Stimulated activated memory B cell treated with anti-CD40 and anti-IgM and Interleukin-4, amounts not matched to agents 10 μg/mL and 1 μg/mL and 100 μg/mL, for 72 hours (primary cell): ENCODE measurements around the gene PM20D1.

ENCODE experiments used
- ATAC-seq: fragments of 150-1000 bp; cut with Tn5 transposase; 2 replicates; pipeline ENCODE4 v1.10.0; 2021
- H3K27ac Mint-ChIP-seq: one replicate; pipeline ENCODE4 v1.8.0; 2022; ENCODE audit warnings: mild to moderate bottlenecking, mixed read lengths
- H3K27me3 Mint-ChIP-seq: one replicate; pipeline ENCODE4 v1.8.0; 2022; ENCODE audit warnings: mixed read lengths
- H3K36me3 Mint-ChIP-seq: one replicate; pipeline ENCODE4 v1.8.0; 2022; ENCODE audit warnings: mixed read lengths
- H3K4me1 Mint-ChIP-seq: one replicate; pipeline ENCODE4 v1.8.0; 2022; ENCODE audit warnings: mixed read lengths
- H3K4me3 Mint-ChIP-seq: one replicate; pipeline ENCODE4 v1.8.0; 2022; ENCODE audit warnings: mild to moderate bottlenecking, moderate library complexity, mixed read lengths
- H3K9me3 Mint-ChIP-seq: one replicate; pipeline ENCODE4 v1.8.0; 2022; ENCODE audit warnings: mixed read lengths

The PM20D1 gene

GRCh38 chr1:205802060-205802459 is 47.9 kb downstream of the PM20D1 start:
- Mint-ChIP-seq H3K4me3 (no peak overlapping the region), H3K27ac (no peak overlapping the region), H3K9me3 (no peaks in the 10 kb centered on the region), H3K4me1 (peaks cover 34% of the 10 kb centered on the region), H3K36me3 (peaks cover 64% of the 10 kb centered on the region), H3K27me3 (no peaks in the 10 kb centered on the region)
- no peak for ATAC-seq

DNA sequence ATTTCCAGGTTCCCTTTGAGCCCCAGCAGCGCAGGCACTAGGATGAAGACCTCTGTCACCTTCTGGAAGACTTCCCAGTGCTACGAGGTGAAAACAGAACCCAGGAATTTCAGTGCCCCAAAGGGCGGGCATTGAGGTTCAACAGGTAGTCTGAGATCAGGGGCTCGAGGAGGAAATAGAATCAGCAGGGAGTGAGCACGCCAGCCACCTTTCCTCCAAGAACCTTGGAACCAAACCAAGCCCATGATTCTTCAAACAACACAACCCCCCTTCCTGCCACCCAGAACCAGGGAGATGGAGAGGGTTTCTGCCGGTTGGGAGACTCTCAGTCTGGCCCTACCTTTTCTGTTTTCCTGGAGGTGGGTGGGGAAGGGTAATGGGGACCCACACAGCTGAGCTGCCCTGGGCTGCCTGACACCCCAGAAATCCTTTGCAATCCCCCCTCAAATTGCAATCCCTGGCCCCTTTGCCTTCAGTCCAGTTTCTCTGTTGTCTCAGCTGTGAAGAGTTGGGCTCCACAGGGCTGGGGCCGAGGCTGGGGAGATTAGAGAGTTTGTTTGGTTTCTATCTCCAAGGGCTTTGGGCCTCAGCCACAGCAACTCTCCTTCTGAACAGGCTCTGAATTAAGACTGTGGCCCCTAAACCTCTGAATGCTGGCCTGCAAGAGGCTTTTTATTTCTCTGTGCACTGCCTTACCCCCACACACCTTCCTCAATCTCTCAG is 48.8 kb downstream of the PM20D1 start:
- Mint-ChIP-seq H3K27me3 (no peaks in the 10 kb centered on the region), H3K36me3 (peaks cover 64% of the 10 kb centered on the region), H3K4me3 (no peak overlapping the region), H3K27ac (no peak overlapping the region), H3K4me1 (peaks cover 26% of the 10 kb centered on the region), H3K9me3 (no peaks in the 10 kb centered on the region)
- no peak for ATAC-seq

- Mint-ChIP-seq H3K9me3 (no peaks in the 10 kb centered on the region), H3K4me1 (peaks cover 24% of the 10 kb centered on the region), H3K4me3 (no peak overlapping the region), H3K27ac (no peak overlapping the region), H3K27me3 (no peaks in the 10 kb centered on the region), H3K36me3 (peaks cover 64% of the 10 kb centered on the region)
- ATAC-seq: no peak
Observed at GRCh38 chr1:205800427-205800826, 49.5 kb downstream of the PM20D1 start.

- peak overlapping the region; percentile 38 for H3K27ac Mint-ChIP-seq
- H3K4me1 Mint-ChIP-seq: peaks cover 25% of the 10 kb centered on the region
- peaks cover 73% of the 10 kb centered on the region for H3K36me3 Mint-ChIP-seq
- no peak overlapping the region for H3K4me3 Mint-ChIP-seq
- H3K9me3 Mint-ChIP-seq: no peaks in the 10 kb centered on the region
- no peaks in the 10 kb centered on the region for H3K27me3 Mint-ChIP-seq
- no peak for ATAC-seq
Observed at GRCh38 chr1:205798577-205798976, 51.4 kb downstream of the PM20D1 start.

DNA sequence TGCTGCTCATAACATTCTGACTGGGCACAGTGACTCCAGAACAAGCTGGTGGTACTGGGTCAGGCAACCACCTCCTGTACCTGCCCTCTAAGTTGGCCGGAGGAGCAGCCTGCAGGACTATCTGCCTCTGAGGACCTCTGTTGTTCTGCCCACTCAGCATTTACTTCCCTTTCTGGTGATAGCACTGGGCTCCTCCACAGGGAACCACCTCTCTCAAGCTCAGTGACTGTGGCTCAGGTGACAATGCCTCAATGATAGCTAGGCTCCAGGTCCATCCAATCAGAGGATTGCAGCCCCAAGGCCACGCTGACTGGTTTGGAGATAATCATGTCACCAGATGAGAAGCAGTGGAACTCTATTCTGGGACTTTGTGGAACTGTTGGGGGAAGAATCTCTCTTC is 52.8 kb downstream of the PM20D1 start:
- no peaks in the 10 kb centered on the region for H3K9me3 Mint-ChIP-seq
- no peak overlapping the region for H3K4me3 Mint-ChIP-seq
- no peaks in the 10 kb centered on the region for H3K27me3 Mint-ChIP-seq
- peak overlapping the region; percentile 89 for H3K27ac Mint-ChIP-seq
- peaks cover 83% of the 10 kb centered on the region for H3K36me3 Mint-ChIP-seq
- H3K4me1 Mint-ChIP-seq: peaks cover 38% of the 10 kb centered on the region
- ATAC-seq: no peak

DNA sequence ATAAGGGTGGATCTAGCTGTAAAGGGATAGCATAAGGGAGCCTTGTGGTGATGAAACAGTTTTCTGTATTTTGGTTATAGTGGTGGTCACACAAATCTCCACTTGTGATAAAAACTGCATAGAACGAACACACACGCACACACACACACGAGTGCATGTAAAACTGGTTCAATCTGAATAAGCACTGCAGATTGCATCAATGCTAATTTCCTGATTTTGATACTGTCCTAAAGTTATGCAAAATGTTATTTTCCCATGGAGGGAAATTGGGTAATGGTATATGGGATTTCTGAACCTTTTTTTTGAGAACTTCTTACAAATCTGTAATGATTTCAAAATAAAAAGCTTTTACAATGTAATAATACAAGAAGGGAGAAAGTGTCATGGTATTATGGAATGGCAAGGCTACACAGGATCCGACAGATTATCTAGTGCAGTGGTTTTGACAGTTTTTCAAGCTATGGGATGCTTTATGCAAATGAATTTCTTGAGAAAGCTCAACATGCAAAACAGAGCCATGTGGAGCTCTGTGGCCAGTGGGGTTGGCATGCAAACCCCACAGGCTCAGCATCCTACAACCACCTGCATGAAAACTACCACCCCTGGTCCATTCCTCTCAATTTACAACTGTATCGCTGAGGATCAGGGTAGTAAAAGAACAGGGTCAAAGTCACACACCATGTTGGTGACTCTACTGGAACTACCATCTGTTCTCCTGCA is 55.8 kb downstream of the PM20D1 start:
- Mint-ChIP-seq H3K9me3 (no peaks in the 10 kb centered on the region), H3K27ac (peak overlapping the region; percentile 89), H3K4me1 (peaks cover 46% of the 10 kb centered on the region), H3K4me3 (peak overlapping the region; percentile 10), H3K27me3 (no peaks in the 10 kb centered on the region), H3K36me3 (peaks cover 92% of the 10 kb centered on the region)
- peak; percentile 84 for ATAC-seq

DNA sequence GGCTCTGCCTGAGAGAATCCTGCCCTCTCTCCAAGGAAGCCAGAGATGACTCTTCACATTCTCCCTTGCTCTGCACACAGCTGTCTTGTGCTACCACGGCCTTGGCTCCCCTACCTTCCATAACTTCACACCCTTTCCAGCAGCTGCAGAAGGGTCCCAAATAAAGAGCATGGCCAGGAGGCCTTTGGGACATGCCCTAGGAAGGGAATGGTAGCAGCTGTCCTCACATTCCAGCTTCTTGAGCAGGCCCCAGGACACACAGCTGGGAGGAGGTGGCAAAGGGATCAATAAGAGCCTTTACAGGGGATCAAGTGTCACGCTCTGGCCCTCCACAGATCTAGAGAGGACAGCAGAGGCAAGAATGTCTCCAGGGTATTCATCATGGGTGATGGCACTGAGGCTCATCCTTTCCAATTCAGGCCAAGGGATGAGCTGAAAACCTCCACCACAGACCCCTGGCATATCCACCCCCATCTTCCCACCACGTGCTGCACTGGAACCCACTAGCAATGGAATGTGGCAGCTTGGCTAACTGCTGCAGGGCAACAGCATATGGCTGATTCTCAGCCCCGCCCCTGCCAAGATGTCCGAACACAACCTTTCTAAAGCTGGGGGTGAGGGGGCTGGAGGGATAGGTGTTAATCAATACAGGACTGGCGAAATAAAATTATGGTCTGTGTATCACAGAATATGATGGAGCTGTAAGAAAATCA is 56.8 kb downstream of the PM20D1 start:
- Mint-ChIP-seq H3K27me3 (no peaks in the 10 kb centered on the region), H3K36me3 (peaks cover 83% of the 10 kb centered on the region), H3K27ac (peak overlapping the region; percentile 89), H3K4me3 (peak overlapping the region; percentile 11), H3K4me1 (peaks cover 46% of the 10 kb centered on the region), H3K9me3 (no peaks in the 10 kb centered on the region)
- peak; percentile 25 for ATAC-seq

GRCh38 chr1:205792481-205792881 is 57.5 kb downstream of the PM20D1 start:
- peaks cover 76% of the 10 kb centered on the region for H3K36me3 Mint-ChIP-seq
- H3K27me3 Mint-ChIP-seq: no peaks in the 10 kb centered on the region
- peaks cover 46% of the 10 kb centered on the region for H3K4me1 Mint-ChIP-seq
- H3K9me3 Mint-ChIP-seq: no peaks in the 10 kb centered on the region
- H3K4me3 Mint-ChIP-seq: no peak overlapping the region
- peak overlapping the region; percentile 89 for H3K27ac Mint-ChIP-seq
- peak; percentile 86 for ATAC-seq

- no peaks in the 10 kb centered on the region for H3K27me3 Mint-ChIP-seq
- no peak overlapping the region for H3K4me3 Mint-ChIP-seq
- H3K36me3 Mint-ChIP-seq: peaks cover 68% of the 10 kb centered on the region
- peaks cover 46% of the 10 kb centered on the region for H3K4me1 Mint-ChIP-seq
- H3K27ac Mint-ChIP-seq: peak overlapping the region; percentile 89
- H3K9me3 Mint-ChIP-seq: no peaks in the 10 kb centered on the region
- ATAC-seq: peak; percentile 71
Observed at GRCh38 chr1:205791568-205792180, 58.3 kb downstream of the PM20D1 start.

GRCh38 chr1:205787287-205787916 is 62.5 kb downstream of the PM20D1 start:
- Mint-ChIP-seq H3K36me3 (peaks cover 30% of the 10 kb centered on the region), H3K4me3 (no peak overlapping the region), H3K4me1 (peaks cover 11% of the 10 kb centered on the region), H3K27me3 (no peaks in the 10 kb centered on the region), H3K9me3 (no peaks in the 10 kb centered on the region), H3K27ac (no peak overlapping the region)
- ATAC-seq: no peak

GRCh38 chr1:205786601-205787000 is 63.3 kb downstream of the PM20D1 start:
- no peak overlapping the region for H3K4me3 Mint-ChIP-seq
- no peaks in the 10 kb centered on the region for H3K27me3 Mint-ChIP-seq
- H3K4me1 Mint-ChIP-seq: peaks cover 3% of the 10 kb centered on the region
- no peak for ATAC-seq
- no peaks in the 10 kb centered on the region for H3K9me3 Mint-ChIP-seq
- H3K36me3 Mint-ChIP-seq: peaks cover 22% of the 10 kb centered on the region
- H3K27ac Mint-ChIP-seq: no peak overlapping the region

DNA sequence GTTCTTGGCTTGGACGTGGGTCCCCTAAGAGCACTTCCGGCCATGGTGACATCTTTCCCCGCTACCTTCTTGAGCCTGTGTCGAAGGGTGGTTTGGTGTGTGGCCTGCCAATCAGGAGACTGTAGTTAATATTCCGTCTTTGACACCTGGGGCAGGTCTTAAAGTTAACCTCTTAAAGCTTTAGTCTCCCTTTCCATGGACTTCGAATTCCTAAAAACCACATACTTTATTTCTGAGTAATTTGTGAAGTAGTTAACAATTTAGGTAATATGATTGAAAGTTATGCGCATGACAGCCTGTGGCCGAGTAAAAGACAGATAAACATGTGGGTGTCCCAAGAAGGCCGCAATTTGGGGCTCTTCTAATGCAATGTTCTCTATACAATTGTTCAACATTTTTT is 64.5 kb downstream of the PM20D1 start:
- no peak overlapping the region for H3K4me3 Mint-ChIP-seq
- no peaks in the 10 kb centered on the region for H3K9me3 Mint-ChIP-seq
- H3K27ac Mint-ChIP-seq: no peak overlapping the region
- H3K36me3 Mint-ChIP-seq: peaks cover 14% of the 10 kb centered on the region
- H3K4me1 Mint-ChIP-seq: no peaks in the 10 kb centered on the region
- H3K27me3 Mint-ChIP-seq: no peaks in the 10 kb centered on the region
- no peak for ATAC-seq

DNA sequence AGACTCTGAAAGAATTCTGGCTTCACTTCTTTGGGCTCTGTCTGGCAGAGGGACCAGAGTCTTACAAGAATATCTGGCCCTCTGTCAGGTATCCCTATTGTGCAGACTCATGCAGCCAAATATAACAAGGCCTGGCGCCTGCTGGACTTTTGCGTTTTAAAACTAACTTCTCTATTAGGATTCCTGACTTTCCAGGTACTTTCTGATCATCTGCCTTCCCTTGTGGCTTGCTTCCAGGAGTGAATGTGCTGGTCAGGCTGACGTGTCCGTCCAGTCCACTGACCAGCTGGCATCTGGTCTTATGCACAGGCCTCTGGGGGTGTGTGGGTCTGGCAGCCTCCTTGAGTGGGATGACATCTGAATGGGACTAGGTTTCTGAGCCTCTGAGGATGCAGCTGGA is 66.0 kb downstream of the PM20D1 start:
- Mint-ChIP-seq H3K27ac (no peak overlapping the region), H3K4me3 (no peak overlapping the region), H3K4me1 (peaks cover 2% of the 10 kb centered on the region), H3K27me3 (no peaks in the 10 kb centered on the region), H3K9me3 (no peaks in the 10 kb centered on the region), H3K36me3 (no peaks in the 10 kb centered on the region)
- ATAC-seq: no peak

- no peak for ATAC-seq
- Mint-ChIP-seq H3K27ac (peak overlapping the region; percentile 14), H3K4me1 (peaks cover 7% of the 10 kb centered on the region), H3K27me3 (no peaks in the 10 kb centered on the region), H3K4me3 (no peak overlapping the region), H3K36me3 (no peaks in the 10 kb centered on the region), H3K9me3 (no peaks in the 10 kb centered on the region)
Observed at GRCh38 chr1:205783433-205783795, 66.5 kb downstream of the PM20D1 start.
